T-helper 1 cell treated with Interleukin-12 subunit alpha and Interleukin-12 subunit beta and Interleukin-4 antibody, amounts not matched to agents 30 ng/mL and 1 ng/mL, for 36 hours (primary cell): ENCODE results near the gene SMYD3. TPM values are rescaled to one million over a fixed set of nuclear protein-coding genes. Genes with fewer than 3 reads are reported as not detected.
"Not testable (repeated sequence)": the region's sequence is repeated elsewhere in the genome, so short reads cannot be mapped to it uniquely, and the experiment has no call there.

ENCODE experiments used
- intact Hi-C: fragments of 100-400 bp; cut with micrococcal nuclease; formaldehyde crosslinking; loops from one replicate; pipeline ENCODE4 v1.15.1; 2024
- total RNA-seq: library from RNA; stranded (reverse); gene quantifications from 2 replicates; pipeline ENCODE4 v1.2.3, GENCODE V29; 2022

SMYD3 gene
- total RNA-seq, 1 donor from 2014 or later: 24.1 TPM

- intact Hi-C loops: no loop called here
These were observed 506.5 kb downstream of the SMYD3 start for GRCh38 chr1:246000638-246001015.

- intact Hi-C loops: no loop called here
These were observed 507.1 kb downstream of the SMYD3 start for GRCh38 chr1:245999697-246000637.

DNA sequence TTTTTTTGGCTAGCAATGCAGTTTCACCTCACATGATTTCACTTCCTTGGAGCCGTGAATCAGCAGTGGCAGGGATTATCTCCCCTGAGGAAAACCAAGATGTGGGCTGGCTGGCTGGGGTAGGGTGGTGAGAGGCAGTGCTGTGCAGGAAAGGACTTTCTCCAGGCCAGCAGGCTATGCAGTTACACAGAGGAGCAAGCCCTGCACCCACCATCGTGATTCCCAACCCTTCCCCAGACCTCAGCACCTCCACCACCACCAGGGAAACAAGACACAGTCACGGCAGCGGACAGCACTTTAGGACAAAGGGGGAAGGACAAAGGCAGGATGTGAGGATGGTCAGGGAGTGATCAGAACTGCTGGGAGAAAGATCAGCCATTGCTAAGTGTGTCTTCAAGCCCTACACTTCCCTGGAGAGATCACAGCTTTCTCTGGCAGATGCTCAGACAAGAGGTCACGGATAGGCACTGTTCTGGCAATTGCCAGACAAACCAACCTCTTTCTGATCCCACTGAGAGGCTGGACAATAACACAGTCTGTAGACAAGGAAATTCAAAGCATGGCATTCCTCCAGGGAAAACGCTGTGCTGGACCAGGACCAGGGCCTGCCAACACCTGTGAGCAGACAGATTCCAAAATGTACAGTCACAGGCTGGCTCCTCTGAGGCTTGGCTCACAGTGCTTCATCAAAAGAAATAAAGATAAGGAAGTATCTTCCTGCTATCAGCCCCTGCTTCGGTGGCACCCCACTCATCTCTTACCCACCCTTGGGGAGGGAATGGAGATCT is 509.4 kb downstream of the SMYD3 start:
- intact Hi-C loops: no loop called here

DNA sequence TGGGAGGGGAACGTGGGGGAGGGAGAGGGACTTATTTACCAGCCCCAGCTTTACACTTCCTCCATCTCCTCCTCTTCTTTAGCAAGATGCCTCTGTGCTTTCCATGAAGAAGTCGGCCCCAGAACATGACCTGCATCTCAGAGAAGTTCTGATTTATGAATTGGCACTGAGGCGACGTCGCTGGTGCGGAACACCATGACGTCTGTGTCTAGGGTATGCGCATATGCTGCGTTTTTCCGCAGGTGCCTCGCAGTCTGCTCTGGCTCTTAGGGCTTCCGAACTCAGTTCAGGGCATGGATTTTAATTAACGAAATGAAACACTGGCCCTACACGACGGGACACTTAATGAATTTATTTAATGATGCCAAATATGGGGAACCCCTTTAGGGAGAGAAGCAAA is 510.3 kb downstream of the SMYD3 start:
- intact Hi-C loops: no loop called here

GRCh38 chr1:245995474-245995873 is 511.6 kb downstream of the SMYD3 start:
- intact Hi-C loops: no loop called here

DNA sequence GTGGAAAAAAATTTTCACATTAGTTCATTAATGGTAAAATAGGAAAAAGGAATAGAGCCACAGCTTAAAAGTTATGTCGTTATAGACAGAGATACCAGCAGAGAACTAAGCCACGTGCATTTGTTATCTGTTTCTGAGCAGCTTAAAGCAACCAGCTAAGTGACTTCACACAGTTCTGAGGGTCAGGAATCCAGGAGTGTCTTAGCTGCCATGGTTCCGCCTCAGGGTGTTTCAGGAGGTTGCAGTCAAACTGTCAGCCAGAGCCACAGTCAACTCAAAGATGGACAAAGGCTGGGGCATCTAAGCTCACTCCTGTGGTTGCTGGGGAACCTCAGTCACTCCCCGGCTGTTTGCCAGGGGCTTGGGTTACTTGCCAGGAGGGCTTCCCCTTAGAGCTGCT is 515.8 kb downstream of the SMYD3 start:
- intact Hi-C loops: no loop called here

GRCh38 chr1:245990315-245991022 is 516.6 kb downstream of the SMYD3 start:
- intact Hi-C loops: no loop called here

GRCh38 chr1:245988393-245989078 is 518.5 kb downstream of the SMYD3 start:
- intact Hi-C loops: no loop called here

GRCh38 chr1:245987997-245988392 is 519.1 kb downstream of the SMYD3 start:
- intact Hi-C loops: no loop called here

DNA sequence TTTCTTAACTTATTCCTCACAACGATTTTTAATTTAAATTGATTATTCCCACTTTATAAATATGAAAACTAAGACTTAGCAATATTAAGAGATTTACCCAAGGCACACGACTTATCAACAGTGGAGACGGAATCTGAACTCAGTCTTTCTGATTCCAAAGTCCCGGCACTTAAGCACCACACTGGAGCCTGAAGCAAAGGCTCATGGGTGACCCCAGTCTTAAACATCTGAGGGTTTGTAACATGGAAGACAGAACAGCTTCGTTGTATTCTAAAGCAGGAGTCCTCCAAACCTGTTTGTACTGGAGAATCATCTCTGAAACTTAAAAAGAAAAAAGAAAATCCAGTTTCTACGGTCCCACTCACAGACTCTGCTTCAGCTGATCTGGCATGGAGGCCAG is 519.5 kb downstream of the SMYD3 start:
- intact Hi-C loops: no loop called here

DNA sequence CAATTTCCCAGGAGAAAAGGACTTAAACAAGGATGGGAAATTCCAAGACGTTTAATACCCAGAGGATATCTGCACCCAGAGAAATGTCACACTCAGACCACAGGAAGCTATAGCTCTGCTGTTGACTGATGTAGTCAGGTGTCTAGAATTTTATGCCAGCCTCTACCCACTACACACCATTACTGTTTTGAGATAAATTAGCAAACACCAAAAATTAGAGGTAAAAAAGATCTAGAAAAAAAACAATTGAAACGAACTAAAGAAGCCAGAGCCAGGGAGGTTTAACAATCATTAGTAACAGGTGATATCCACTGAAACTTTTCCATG is 519.9 kb downstream of the SMYD3 start:
- intact Hi-C loops: no loop called here

DNA sequence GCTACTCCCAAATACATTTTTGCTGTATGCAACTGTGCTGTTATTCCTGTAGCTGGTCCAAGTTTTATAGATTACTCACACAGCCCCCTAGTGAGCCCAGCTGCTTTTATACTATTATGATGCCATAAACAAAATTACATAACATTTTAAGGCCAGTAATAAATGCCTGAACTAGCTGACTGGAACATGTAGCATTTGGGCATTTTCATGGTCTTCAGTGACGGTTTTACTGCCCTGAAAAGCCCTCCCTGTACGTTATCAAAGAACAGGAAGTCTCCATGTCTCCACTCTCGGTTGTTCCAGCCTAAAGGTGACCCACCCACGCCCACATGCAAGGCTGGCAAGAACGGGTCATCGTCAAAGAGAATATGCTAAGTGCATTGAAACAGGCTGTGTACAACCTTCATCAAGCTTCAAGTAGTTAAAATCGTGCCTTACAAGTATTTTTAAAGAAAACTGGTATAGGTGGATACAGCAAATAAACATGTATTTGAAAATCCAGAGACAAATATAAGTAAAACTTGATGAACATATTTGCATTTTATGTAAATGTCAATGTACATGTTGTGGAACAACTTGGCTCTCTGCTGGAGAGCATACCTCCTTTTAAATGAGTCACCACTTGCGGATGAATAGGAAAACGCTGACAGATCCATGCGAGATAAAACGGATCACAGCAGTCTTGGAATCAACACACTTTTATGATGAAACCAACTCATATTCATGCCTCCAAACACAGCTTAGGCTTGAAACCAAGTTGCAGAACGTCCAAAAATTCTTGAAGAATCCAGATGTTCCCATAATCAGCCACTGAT is 520.5 kb downstream of the SMYD3 start:
- intact Hi-C loops: no loop called here

GRCh38 chr1:245984390-245985155 is 522.5 kb downstream of the SMYD3 start:
- intact Hi-C loops: no loop called here

- intact Hi-C loops: no loop called here
These were observed 523.6 kb downstream of the SMYD3 start for GRCh38 chr1:245983294-245983967.

- intact Hi-C loops: no loop called here
These were observed 527.5 kb downstream of the SMYD3 start for GRCh38 chr1:245979589-245979988.

GRCh38 chr1:245978915-245979314 is 528.2 kb downstream of the SMYD3 start:
- intact Hi-C loops: no loop called here

GRCh38 chr1:245972476-245972875 is 534.6 kb downstream of the SMYD3 start:
- intact Hi-C loops: no loop called here

- intact Hi-C loops: no loop called here
These were observed 535.4 kb downstream of the SMYD3 start for GRCh38 chr1:245971711-245972085.

DNA sequence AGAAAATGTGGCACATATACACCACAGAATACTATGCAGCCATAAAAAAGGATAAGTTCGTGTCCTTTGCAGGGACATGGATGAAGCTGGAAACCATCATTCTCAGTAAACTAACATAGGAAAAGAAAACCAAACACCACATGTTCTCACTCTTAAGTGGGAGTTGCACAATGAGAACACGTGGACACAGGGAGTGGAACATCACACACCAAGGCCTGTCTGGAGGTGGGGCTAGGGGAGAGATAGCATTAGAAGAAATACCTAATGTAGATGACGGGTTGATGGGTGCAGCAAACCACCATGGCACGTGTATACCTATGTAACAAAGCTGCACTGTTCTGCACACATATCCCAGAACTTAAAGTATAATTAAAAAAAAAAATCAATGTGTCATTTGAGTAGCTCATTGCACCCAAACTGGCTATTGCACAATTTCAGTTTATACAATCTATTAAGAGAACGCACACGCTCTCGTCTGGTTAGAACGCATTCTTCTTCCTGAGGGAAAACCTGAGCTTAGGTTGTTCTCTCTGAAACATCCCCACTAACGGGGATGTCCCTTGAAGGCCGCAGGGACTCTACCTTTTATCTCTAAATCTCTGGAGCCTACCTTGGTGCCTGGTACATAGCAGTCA is 535.9 kb downstream of the SMYD3 start:
- intact Hi-C loops: not testable (repeated sequence)
